Pulmonary artery endothelial cell (primary cell): ENCODE measurements around the gene SNX17. TPM values are rescaled to one million over a fixed set of nuclear protein-coding genes. Genes with fewer than 3 reads are reported as not detected.
A peak's percentile ranks its signal among the peaks of the same experiment; 100 is the strongest.
"Not testable (repeated sequence)": the region's sequence is repeated elsewhere in the genome, so short reads cannot be mapped to it uniquely, and the experiment has no call there.

Source experiments
- DNase-seq: peaks from one replicate; pipeline ENCODE4 v3.0.0-alpha.2; 2011; ENCODE audit warnings: low read depth, low spot score
- total RNA-seq: library from RNA; depleted of rRNA; stranded (reverse); fragments of >200 nt; gene quantifications from 2 replicates; pipeline ENCODE4 v1.2.3, GENCODE V29; 2014

SNX17 gene, protein sequence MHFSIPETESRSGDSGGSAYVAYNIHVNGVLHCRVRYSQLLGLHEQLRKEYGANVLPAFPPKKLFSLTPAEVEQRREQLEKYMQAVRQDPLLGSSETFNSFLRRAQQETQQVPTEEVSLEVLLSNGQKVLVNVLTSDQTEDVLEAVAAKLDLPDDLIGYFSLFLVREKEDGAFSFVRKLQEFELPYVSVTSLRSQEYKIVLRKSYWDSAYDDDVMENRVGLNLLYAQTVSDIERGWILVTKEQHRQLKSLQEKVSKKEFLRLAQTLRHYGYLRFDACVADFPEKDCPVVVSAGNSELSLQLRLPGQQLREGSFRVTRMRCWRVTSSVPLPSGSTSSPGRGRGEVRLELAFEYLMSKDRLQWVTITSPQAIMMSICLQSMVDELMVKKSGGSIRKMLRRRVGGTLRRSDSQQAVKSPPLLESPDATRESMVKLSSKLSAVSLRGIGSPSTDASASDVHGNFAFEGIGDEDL
- 142 and 184 TPM in 2 replicates for total RNA-seq

DNA sequence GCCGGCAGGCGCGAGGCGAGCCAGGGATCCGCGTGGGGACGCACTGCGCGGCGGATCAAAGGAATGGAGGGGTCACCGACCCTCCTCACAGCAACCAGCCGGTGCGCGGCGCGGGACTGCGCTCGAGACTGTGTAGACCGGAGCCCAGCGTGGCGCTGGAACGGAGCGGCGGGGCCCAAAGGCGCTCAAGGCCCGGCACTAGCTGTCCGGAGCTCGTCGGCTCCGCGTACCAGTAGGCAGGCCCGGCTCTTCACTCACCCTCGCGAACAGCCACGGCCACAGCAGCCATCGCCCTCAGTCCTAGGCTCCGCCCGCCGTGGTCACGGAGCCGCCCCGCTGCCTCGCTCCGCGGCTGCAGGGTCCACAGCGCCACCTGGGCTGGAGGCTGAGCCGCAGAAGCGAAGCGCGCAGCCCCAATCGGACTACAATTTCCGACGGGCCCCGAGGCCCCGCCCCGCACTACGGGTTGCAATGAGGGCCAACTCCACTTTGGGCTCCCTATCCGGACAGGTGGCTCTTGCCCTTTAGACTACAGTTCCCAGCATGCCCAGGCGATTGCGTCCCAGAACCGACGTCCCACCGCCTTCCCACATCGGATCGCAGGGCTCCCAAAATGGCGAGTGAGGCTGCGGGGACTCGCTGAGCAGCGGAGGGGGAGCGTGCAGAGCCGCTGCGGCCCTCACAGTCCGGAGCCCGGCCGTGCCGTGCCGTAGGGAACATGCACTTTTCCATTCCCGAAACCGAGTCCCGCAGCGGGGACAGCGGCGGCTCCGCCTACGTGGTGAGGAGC is at the start of gene SNX17, which contains the start of gene EIF2B4:
TSS of gene SNX17 (plus strand) at position 591 of the 790 bp plus-strand sequence. CDS start at position 719, 128 bp downstream.
TSS of gene EIF2B4 (minus strand) at position 313 of the 790 bp plus-strand sequence. CDS start at position 289, 24 bp downstream.
- peak; percentile 96 for DNase-seq

DNA sequence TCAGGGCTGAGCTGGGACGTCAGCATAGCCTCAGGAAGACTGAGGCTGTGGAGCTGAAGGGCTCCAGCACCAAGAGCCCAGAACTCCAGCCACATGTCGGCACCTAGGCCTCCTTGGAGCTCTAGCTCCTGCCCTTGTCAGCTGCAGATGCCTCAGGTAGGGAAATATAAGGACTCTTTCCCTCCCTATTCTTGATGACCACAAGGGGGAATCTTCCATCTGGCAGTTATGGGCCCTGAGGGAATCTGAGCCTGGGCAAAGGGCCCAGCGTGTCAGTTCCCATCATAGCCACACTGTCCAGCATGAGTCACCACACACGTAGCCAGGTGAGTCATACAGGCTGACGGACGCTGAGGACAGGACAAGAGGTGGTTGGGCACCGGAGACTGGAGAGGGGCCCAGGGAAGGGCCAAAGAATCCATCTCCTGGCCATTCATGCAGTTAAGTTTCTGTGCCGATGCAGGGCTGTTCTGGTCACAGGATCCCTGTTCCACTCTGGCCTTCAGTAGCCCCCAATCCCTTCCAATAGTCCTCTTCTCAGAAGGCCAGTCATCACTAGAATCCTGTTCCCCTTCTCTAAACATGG is 49.4 kb upstream of the SNX17 start:
- peak; percentile 81 for DNase-seq

DNA sequence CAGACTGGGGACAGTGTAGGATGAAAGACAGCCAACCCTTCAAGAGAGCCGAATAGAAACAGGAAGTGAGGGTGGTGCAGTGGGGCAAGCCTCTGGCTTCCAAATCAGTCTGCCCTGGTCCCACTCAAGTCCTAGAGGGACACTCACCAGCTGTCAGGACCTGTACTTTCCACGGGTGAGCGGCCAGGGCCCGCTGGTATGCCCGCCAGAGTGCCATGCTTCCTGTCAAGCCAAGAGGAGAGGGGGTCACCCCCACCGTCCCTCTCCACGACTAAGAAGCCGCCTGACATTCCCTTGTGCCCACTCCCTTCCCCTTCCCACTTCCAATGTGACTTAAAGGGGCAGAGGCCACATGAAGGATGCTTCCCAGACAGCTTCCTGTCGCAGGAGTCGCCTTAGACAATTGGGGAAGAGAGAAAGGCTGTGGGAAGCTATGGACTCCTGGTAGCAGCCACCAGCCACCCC is 48.1 kb upstream of the SNX17 start:
- DNase-seq: no peak

DNA sequence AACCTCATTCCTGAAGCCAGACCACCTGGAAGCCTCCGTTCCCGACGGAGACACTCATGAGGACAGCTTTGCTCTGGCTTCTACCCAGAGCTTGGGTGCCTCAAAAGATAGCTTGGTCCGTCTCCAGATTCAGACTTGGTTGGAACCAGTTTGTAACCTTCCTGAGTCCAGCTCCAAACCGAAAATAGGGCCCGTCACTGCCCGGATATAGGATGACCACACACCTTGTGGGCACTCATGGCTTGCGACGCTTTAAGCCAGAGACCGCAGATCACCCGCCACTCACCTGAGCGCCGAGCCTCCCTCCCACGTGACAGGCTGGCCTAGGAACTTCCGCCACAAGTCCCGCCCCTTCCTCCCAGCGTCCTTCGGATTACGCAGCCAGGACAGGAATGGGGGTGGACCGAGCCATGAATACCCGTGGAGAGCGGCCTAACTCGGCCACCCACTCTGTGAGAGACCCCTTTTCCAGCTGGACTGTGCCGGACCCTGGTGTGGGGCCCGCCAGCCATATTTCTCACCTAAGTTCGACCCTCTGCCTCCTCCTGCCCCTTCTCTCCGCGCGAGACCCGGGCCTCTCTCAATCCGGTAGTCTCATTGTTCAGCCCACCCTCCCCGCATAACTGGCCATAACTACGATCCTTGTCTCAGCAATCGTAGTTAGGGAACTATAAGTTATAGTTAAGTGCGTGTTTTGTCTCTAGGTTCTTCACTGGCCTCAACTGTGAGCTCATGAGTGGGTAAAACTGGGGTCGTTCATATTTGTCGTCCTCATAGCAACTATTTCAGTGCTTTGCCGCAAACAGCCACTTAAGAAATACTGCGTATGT is 47.4 kb upstream of the SNX17 start, which contains the start of gene MPV17:
TSS of gene MPV17 (minus strand) at position 332 of the 830 bp plus-strand sequence. CDS start 580 bp downstream, outside the sequence.
- DNase-seq: peak; percentile 69

DNA sequence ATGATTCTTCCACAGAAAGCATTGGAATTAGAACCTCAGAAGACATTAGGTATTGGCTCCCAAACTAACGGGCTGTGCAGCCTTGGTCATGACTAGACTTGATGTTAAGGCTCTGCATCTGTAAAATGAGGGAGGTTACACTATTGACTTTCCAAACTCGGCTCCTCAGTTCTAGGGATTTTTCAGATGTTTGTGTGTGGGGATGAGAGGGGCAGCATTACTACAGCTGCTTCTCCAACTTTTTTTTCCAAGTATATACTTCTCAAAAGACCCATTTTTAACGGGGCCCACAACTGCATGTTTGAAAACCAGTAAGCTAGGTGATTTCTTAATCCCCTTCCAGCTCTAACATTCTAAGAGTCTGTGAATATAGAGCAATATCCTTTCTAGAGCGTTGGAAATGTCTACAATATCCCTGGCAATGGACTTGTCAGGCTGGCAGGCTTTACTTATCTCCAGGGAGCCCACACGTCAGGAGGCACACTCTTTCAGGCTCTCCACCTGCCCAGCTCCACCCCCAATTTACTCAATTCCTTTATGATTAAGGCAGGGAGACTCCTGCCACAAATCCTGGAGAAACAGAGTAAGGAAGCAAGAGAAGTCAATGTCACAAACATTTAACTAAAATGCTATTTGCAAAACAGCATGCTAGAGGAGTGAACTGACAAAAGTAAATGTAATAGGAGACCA is 46.7 kb upstream of the SNX17 start:
- no peak for DNase-seq

DNA sequence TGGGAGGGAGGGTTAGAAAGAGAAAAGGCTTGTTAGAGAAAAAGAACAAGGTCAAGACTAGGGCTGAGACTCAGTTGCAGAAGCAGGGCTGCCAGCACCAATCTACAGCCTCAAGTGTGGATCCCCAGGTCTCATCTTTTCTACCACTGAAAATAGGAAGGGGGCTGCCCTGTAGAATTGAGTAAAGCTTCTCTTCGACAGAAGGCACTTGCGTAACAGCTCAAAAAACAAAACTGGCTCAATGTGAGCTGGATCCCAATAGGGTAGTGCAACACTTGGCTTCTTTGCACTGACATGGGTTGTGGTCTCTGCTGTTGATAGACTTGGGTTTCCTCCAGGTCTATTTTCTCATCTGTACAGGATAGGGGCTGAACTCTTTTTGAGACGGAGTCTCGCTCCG is 45.7 kb upstream of the SNX17 start:
- DNase-seq: no peak

DNA sequence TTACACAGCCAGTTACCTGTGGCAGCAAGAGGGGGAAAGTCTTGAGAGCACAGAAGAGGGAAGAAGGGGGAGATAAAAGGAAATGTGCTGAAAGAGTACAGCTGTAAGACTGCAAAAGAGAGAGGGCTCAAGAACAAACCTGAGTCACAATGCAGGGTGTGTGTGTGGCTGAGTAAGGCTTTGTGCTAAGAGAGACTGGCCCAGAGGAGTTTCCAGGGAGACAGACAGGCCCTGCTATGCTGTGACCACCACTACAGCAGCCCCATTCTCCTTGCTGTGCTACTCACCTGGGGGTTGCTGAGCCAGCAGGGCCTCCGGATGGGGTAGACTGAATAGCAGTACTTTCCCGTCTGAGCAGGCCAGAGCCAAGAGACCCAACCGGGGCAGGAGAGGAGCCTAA is 35.1 kb upstream of the SNX17 start:
- no peak for DNase-seq

DNA sequence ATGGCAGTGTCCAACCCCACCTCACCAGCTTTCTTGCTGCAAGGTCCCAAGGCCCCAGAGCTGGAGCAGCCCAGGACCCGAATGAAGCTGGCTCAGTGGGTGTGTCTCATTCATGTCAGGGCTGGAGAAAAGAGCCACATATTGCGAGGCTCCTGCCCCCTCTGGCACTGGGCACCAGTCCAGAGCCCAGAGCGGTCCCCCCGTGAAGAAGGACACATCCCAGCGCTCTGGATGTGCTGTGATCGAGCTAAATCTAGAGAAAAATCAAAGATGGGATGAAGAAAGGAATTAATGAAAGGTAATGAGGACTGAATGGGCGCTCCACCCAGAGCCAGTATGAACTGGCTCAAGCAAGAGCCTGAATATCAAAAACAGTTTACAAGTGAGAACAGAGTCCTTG is 34.2 kb upstream of the SNX17 start:
- no peak for DNase-seq

DNA sequence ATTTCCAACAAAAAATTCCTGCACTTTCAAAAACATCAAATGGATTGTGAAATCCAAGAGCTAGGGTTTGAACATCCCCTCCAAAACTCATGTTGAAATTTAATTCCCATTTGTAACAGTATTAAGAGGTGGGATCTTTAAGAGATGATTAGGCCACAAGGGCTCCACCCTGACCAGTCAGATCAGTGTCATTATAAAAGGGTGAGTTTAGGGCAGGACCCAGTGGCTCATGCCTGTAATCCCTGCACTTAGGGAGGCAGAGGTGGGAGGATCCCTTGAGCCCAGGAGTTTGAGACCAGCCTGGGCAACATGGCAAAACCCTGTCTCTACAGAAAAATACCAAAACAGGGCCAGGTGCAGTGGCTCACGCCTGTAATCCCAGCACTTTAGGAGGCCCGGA is 22.8 kb upstream of the SNX17 start:
- DNase-seq: no peak

DNA sequence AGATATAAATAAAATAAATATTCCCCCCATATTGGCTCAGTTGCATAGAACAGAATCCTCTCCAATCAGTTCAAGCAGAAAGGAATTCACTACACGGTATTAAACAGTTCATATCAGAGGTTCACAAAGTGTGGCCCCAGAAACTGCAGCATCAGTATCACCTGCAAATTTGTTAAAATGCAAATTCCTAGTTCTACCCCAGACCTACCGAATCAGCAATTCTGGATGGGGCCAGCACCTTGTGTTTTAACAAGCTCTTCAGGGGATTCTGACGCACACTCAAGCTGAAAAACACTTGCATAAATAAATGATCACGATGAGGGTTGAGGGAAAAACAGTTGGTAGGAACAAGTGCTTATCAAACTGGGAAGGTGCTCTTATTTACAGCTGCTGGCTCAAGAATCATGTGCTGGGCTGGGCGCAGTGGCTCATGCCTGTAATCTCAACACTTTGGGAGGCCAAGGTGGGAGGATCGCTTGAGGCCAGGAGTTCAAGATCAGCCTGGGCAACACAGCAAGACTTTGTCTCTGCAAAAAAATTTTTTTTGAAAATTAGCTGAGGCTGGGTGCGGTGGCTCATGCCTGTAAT is 20.2 kb upstream of the SNX17 start:
- DNase-seq: no peak

DNA sequence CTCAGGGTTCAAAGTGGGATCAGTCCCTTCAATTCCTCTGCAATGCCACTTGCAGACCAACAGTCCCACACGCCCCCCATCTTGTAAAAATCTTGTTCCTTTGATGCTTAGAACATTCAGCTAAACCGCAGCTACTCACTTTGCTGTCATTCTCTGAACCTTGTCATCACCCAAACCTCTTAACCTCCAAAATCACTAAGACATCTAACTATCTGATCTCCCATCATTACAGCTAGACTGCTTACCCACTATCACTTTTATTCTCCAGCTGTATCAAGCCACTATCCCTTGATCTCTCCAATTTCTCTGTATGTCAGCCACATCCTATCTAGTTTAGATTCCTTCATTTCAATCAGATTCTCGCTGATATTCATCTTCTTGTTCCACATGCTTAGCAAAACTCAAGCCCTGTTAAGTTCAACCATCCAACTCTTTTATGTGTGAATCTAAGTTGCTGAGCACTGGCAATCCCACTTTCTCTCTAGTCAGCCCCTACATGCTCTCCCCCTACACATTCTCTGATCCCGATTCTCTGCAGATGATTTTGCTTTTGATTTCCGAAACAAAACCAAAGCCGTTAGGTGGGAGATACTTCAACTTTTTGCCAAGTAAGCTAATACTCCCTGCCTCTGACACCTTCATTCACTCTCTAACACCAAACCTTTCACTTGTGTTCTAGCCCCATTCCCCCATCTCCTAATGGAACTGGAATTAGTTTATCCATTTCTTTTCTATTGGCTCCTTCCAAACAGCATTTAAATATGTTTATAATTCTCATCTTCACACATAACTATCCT is 18.4 kb upstream of the SNX17 start:
- no peak for DNase-seq

DNA sequence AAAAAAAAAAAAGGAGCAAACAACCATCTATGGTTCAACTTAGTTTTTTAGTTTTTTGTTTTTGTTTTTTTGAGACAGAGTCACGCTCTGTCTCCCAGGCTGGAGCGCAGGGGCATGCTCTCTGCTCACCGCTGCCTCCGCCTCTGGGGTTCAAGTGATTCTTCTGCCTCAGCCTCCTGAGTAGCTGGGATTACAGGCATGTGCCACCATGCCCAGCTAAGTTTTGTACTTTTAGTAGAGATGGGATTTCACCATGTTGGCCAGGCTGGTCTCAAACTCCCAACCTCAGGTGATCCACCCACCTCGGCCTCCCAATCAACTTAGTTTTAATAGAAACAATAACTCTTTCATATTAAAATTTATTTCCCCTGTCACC is 17.0 kb upstream of the SNX17 start:
- DNase-seq: not testable (repeated sequence)

DNA sequence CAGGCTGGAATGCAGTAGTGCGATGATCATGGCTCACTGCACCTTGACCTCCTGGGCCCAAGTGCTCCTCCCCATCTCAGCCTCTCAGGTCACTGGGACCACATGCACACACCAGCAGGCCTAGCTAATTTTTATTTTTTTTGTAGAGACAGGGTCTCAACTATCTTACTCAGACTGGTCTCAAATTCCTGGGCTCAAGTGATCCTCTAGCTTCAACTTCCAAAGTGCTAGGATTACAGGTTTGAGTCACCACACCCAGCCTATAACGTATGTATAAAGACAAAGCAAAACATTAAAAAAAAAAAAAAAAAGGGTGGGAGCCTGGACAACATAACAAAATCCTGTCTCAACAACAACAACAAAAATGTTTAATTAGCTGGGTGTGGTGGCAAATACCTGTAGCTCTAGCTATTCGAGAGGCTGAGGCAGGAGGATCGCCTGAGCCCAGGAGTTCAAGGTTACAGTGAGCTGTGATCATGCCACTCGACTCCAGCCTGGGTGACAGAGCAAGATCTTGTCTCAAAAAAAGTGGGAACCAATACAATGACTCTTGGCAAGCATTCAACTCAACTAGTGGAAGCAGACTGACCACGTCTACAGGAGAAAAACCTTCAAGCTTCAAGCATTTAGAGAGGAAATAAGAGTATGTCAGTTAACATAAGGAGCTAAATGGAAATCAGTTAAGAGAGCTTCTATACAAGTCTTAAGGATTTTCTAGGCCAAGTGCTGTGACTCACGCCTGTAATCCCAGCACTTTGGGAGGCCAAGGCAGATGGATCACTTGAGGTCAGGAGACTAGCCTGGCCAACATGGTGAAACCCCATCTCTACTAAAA is 16.4 kb upstream of the SNX17 start:
- DNase-seq: no peak

DNA sequence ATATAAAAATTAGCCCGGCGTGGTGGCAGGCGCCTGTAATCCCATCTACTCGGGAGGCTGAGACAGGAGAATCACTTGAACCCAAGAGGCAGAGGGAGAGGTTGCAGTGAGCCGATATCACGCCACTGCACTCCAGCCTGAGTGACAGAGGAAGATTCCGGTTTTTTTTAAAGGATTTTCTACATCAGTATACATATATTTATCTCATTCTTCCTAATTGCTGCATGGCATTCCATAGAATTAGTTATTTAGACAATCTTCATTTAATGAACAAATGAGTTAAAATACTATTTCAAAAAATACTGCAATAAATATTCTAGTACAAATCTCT is 15.9 kb upstream of the SNX17 start:
- DNase-seq: no peak

DNA sequence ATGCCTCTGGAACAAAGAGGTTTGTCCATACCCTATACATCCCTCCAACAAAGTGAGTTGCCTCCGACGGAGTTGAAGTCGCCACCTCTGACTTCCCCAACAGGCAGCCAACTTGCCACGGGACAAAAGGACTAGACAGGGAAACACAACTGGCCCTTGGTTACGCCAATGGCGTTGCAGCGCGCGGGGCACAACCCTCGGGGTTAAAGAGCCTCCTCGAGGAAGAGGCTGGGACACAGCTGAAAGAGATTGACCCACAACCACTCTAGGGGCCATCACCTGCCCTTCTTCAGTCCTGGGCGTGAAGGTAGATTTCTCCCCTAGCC is 14.4 kb upstream of the SNX17 start:
- DNase-seq: no peak

DNA sequence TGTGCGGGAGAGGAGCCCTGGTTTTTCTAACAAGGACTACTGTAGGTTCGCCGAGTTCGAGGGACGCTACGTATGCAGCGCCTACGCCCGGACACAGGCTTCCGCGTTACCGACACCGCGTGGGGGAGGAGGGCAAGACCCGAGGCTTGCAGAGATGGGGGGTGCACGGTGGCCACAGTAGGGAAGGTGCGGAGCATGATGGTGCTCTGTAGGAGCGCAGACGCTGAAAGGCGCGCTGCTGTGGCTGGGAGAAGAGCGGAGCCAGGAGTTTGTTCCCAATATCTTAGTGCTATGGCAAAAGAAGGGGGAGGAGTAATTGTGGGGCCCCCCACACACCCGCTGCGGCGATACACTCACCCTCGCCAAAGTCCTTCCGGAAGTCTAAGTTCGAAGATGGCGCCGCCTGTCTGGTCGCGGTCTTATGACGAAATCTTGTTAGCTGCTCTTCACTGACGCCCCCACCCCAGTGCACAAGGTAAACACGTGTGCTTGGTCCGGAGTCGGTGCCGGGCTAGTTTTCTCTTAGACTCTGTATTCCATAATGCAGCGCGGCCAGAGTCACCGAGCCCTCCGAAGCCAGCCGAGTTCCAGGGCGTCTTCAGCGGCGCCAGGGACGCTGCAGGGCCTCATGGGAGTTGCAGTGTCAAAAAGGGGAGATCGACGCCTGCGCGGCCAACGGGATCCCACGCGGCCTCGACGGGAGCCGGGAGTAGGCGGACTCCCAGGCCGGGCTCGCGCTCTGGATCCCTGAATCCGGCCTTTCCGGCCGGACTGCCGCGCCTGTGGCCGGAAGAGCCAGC is 13.8 kb upstream of the SNX17 start, which contains the start of gene GTF3C2:
TSS of gene GTF3C2 (minus strand) at position 383 of the 800 bp plus-strand sequence. CDS start 13,210 bp downstream, outside the sequence.
- DNase-seq: peak; percentile 86

DNA sequence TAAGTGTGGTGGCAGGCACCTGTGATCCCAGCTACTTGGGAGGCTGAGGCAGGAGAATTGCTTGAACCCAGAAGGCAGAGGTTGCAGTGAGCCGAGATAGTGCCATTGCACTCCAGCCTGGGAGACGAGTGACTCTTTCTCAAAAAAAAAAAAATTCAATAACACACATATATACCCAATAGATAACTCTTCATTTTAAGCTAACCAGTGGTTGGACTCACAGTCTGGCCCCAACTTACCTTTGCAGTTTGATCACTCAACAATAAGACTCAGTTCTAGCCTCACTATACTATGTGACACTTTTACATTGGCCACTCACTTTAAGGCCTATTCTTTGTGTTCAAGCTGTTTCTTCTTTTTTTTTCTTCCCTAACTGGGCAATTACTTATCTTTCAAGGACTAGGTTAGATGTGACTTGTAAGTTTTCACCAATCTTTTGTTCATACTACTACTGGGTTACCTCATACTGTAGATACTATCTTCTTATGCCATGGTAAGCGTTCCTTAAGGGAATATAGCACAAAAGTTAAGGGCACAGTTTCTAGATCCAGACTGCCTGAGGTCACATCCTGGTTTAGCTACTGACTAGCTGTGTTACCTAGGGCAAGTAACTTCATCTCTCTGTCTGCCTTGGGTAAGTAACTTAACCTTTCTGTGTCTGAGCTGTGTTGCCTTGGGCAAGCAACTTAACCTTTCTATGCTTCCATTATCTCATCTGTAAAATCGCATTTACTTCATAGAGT is 7.6 kb upstream of the SNX17 start:
- no peak for DNase-seq
